Vagina (tissue), 2 donors: ENCODE measurements around the gene NHERF2.

Source experiments
- CTCF ChIP-seq, 3 experiments: fragments of 450-650 bp in 2 of 3; fragments of 200-600 bp in 1 of 3; sonication (generic) in 1 of 3; IDR thresholded peaks; one replicate each; pipeline ENCODE4 v1.5.1; 2017 to 2019; ENCODE audit warnings: antibody characterized with exemption in 3 of 3, mild to moderate bottlenecking in 2 of 3, moderate library complexity in 2 of 3
- POLR2A ChIP-seq, 2 donors: fragments of 450-650 bp; IDR thresholded peaks; one replicate each; pipeline ENCODE4 v1.6.1; 2017; ENCODE audit warnings: antibody characterized with exemption in 2 of 2, mild to moderate bottlenecking in 2 of 2, moderate library complexity in 2 of 2
- POLR2AphosphoS5 ChIP-seq, 2 donors: sonication (generic); formaldehyde crosslinking; IDR thresholded peaks; one replicate each; pipeline ENCODE4 v1.9.0; 2017; ENCODE audit warnings: antibody characterized with exemption in 2 of 2, mild to moderate bottlenecking in 2 of 2, low read depth in 1 of 2; ENCODE audit not compliant: insufficient read depth in 1 of 2

- TF ChIP-seq CTCF (IDR thresholded peaks at IDR 0.05) (no peak), POLR2A (IDR thresholded peaks at IDR 0.05) (no peak), POLR2AphosphoS5 (IDR thresholded peaks at IDR 0.05; ENCODE audit: insufficient read depth in 1 of 2, low read depth in 1 of 2) (no peak)
Measured at GRCh38 chr16:2042986-2043666, 16.4 kb downstream of the NHERF2 start.
